ENCODE results near the gene PEX26.
"Not testable (repeated sequence)": the region's sequence is repeated elsewhere in the genome, so short reads cannot be mapped to it uniquely, and the experiment has no call there.

PEX26 gene

DNA sequence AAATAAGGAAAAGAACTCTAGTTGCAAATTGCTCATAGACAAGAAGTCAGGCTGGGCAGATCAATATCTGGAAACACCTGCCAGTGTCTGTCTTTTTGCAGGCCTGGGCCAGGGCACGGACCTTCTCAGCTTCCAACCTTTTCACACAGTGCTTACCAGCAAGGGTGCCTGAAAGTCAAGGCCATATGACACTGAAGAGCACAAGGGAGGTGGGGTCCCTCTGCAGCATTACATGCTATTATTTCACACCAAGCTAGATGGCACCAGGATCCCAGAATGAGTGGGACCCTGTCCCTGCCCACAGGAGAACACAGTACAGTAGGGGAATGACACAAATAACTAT is 5.9 kb upstream of the PEX26 start:
- DNase-seq = no peak

DNA sequence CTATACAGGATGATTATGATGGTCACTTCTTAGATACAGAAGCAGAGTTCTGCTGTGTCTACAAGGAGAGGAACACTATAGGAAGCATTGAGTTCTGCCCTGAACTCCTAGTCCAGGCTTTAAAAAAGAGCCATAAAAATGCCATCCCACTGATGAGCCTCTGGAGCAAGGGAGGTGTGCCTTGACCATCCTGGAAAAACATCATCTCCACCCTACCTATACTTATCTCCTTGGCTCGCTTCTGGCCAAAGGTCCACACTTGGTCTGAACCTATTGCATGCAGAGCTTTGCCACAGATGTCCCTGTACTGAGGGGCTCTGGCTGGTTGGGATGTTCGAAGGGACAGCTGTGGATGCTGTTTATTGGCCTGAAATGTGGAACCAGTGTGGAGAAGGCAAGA is 4.3 kb upstream of the PEX26 start:
- no peak for DNase-seq

DNA sequence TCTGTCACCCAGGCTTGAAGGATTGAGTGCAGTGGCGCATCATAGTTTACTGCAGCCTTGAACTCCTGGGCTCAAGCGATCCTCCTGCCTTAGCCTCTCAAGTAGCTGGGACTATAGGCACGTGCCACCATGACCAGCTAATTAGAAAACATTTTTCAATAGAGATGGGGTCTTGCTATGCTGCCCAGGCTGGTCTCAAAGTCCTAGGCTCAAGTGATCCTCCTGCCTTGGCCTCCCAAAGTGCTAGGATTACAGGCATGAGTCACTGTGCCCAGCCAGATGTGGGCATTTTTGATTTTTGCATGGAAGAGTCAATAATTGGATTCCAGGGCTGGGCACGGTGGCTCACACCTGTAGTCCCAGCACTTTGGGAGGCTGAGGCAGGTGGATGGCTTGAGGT is 3.9 kb upstream of the PEX26 start:
- not testable (repeated sequence) for DNase-seq

DNA sequence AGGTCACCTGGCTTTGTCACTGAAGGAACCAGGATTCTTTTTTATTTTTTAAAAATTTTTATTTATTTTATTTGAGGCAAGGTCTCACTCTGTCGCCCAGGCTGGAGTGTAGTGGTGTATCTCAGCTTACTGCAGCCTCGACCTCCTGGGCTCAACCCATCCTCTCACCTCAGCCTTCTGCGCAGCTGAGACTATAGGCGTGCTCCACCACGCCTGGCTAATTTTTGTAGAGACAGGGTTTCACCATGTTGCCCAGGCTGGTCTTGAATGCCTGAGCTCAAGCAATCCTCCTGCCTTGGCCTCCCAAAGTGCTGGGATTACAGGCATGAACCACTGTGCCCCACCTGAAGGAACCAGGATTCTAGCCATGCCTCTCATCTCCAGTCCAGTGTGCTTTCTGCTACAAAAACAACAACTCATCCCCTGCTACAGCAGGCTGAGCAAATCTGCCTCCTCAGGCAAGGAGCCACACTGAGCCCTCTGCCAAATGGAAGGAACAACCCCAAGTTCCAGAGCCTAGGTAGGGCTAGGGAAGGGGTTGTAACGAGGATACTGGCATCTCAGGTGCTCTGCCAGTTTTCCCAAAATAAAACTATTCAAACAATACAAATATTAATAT is 2.6 kb upstream of the PEX26 start:
- DNase-seq = no peak

DNA sequence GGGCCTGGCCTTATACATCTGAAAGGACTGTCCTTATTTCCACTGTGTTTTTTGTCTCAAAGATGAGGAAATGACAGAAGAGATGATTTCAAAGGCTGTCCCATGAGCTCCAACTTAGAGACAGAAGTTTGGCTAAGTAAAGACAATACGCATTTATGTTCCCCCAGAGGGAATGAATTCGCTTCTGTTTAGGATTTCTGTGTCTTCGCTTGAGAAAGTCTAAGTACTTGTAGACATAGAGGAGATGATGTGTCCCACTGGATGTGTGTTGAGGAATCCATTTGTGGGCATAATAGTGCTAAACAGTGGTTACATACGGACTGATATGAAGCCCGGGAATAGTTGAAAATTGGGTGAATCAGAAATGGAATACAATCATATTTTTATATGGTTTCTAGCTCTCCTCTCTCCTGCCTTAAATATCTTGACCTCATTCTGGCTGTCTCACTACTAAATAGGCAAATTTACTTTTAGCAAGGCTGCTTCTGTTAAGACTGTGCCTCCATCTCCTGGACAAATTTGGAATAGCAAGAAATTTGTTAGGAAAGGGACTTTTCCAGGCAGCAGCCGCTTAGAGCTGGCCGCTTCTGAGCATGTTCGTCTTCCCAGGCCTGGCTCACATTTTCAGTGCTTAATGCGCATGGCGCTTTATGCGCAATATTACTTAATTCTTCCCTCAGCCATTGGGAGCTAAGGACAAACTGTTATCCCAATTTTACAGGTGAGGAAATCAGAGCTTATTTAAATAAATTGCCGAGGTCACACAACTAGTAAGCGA is 1.9 kb upstream of the PEX26 start:
- peak; percentile 63 for DNase-seq

DNA sequence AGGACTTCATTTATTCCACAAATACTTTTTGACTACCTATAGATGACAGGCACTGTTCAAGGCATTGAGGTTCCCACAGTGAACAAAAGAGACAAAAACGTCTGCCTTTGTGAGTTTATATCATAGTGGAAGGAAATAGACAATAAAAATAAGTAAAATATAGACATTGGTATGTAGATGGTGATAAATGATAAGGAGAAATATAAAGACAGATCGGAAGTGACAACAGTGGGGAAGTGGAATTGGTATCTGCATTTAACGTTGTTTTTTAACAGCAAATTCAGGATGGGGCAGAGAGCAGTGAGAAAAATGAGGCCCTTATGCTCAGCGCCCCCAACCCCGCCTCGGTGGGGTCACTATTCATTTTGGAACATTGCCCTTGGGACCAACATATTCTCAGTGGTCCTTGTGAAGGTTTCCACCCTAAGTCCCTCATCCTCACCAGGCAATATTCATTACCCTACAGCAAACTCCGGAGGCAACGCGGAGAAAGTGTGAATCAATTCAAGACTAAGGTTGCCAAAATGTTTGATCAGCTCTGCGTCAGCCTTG is 627 bp upstream of the PEX26 start:
- no peak for DNase-seq

DNA sequence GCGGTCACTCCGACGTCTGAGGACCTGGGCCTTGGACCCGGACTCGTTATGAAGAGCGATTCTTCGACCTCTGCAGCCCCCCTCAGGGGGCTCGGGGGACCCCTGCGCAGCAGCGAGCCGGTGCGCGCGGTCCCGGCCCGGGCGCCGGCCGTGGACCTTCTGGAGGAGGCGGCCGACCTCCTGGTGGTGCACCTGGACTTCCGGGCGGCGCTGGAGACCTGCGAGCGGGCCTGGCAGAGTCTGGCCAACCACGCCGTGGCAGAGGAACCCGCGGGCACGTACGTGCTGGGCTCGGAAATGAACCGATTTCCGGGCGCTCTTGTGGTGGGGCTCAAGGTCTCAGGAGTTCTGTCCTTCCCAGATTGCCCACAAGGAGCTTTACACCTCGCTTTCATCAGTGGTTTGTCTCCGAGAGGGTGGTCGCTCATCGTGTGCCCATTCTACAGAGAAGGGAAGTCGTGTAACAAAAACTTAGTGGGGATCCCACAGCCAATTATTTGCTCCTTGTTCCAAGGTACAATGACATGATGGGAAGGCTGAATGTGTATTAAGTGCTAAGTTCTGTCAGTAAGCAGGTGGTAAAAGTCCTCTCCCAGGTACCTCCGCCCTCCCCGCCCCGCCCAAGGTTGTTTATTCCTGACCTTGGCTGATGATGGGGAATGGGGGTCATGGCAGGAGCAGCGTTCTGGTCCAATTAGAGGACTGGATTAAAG is 695 bp downstream of the PEX26 start:
- DNase-seq = no peak

DNA sequence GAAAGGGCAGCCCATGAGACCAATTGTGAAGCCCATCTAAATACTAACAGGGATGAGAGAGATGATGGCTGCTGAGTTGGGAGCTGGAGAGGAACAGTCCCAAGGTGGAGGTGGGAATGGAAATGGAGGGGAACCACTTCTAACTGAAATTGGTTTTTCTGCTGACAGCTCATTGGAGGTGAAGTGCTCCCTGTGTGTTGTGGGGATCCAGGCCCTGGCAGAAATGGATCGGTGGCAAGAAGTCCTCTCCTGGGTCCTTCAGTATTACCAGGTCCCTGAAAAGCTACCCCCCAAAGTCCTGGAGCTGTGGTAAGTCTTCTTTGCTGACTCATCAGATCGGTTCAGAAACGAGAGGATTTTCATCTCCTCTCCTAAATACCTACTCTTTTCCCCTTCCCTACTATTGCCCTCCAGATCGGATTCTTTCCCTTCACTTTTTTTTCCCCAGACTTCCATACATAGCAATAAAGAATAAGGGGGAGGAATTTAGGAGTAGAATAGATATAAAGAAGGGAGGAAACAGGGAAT is 2.0 kb downstream of the PEX26 start:
- no peak for DNase-seq

DNA sequence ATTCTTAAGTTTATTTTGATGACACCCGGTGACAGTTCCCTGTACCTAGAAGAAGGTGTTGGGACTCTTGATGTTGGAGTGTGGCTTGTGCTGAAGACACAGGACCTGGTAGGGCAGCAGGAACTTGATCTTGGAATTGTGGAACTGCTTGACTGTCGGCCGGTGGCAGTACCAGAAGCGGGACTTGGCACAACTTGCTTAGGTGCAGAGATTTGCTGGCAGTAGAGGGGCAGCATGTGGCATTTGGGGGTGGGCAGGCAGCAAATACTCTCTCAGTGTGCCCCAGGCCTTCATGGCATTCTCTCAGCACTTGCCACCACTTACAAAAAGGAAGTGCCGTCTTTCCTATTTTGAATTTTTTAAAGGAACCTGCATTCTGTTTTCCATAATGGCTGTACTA is 3.6 kb downstream of the PEX26 start:
- no peak for DNase-seq

DNA sequence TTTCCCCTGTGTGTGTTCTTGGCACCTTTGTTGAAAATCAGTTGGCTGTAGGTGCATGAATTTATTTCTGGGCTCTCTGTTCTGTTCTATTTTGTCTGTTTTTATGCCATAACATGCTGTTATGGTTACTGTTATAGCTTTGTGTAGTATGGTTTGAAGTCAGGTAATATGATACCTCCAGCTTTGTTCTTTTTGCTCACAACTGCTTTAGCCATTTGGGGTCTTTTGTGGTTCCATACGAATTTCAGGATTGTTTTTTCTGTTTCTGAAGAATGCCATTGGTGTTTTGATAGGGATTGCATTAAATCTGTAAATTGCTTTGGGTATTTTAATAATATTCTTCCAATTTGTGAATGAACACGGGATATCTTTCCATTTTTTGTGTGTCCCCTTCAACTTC is 4.7 kb downstream of the PEX26 start:
- DNase-seq = no peak

DNA sequence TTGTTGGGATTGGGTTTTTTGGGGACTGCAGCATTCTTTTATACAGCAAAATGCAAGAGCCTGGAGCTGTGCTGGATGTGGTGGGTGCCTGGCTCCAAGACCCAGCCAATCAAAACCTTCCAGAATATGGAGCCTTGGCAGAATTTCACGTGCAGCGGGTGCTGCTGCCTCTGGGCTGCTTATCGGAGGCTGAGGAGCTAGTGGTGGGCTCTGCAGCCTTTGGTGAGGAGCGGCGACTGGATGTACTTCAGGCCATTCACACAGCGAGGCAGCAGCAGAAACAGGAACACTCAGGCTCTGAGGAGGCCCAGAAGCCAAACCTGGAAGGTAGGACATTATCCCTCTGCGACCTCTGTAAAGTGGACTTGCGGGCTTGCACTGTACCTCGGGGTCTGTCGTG is 5.6 kb downstream of the PEX26 start:
- no peak for DNase-seq

DNA sequence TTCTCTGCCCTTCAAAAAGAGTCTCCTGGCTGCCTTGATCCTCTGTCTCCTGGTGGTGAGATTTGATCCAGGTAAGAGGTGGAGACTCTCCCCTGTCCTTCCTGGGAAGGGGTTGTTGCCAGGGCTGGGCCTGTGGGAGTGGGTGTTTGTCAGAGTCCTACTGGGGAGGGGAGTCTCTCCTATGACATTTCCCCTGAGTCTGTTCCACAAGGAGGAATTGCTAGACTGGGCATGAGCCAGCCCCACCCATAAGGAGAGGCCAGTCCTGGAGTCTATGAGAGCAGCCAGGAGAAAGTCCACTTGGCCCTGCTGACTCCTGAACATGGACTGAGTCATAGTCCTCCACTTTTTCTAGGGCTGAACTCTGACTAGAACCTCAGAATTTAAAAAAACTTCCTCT is 7.4 kb downstream of the PEX26 start:
- DNase-seq = no peak

DNA sequence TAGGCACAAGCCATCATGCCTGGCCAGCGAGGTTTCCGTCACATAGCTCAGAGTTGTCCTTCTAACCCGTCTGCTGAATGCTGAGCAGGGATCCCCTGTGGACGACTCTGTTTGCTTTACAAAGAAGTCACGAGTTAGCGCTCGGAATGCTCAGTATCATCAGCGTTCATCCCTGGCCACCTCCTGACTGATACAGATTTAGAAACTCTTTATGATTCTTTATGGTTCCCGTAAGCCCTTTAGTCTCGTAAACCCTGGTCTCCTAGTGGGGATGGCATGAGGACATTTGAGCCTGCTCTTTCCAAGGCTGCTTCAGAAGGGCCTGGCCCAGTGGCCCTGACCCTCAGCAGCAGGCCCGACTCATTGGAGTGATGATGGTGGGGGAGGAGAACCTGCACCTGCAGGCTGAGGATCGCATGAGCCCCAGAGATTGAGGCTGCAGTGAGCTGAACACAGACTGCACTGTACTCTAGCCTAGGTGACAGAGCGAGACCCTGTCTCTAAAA is 9.6 kb downstream of the PEX26 start:
- no peak for DNase-seq

DNA sequence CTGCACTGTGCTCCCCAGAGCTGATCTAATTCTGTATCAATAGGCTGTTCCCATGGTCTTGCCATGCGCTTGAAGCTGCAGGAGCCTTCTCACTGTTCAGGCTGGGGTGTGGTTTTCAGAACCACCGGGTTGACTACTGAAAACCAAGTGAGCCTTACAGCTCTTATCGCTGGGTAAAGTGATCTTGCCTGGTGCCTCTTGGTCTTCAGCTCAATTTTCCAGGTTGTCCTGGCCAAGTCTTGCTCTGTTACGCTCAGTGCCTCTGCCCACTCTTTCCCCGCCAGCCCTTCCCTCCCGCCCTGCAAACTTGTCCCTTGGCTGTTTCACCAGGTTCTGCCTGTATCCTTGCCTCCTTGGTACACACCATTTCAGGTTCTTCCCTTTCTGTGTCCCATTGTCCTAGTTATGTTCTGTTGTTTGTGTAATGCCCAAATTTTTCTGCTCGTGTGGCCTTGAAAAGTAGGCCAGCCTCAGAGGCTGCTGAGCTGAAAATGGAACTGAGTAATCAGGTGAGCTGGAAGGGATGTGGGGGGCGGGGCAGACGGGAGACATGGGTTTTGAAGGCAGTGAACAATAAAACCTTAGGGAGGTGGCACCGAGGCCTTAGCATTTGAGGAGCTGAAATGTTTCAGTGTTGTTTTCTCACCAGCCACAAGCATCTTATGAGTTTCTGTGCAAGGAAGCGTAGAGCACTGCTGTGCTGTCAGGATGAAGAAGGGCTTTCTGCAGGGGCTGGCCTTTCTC is 11.2 kb downstream of the PEX26 start:
- no peak for DNase-seq

DNA sequence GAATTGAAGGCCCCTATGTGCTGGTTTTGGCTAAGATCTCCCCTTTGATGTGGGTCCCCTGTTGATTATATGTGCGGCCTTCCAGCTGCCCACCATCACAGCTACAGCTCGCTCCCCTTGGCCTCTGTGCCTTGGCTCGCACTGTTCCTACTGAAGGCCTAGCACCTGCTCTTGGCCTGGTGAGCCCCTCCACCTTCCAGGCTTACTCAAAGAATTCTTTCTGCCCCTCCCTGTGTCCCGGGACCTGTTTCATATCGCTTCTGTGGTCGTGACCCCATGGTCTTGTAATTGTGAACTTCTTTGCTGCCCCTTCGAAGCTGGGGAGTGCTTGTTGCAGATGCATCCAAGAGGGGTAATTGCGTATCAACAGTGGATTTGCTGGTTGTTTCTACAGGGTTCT is 12.5 kb downstream of the PEX26 start:
- no peak for DNase-seq

DNA sequence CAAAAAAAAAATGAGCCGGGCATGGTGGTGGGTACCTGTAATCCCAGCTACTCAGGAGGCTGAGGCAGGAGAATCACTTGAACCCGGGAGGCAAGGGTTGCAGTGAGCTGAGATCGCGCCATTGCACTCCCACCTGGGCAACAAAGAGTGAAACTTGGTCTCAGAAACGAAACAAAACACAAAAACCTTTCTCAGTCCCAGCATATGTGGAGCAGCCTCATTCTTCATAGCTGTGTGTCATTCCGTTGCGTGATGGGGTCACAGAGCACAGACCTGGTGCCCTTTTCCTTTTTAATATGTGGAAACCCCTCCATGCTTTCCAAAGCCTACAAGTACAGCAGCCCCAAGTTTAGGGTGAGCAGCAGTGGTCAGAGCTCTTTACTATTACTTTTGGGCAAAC is 13.7 kb downstream of the PEX26 start:
- no peak for DNase-seq

DNA sequence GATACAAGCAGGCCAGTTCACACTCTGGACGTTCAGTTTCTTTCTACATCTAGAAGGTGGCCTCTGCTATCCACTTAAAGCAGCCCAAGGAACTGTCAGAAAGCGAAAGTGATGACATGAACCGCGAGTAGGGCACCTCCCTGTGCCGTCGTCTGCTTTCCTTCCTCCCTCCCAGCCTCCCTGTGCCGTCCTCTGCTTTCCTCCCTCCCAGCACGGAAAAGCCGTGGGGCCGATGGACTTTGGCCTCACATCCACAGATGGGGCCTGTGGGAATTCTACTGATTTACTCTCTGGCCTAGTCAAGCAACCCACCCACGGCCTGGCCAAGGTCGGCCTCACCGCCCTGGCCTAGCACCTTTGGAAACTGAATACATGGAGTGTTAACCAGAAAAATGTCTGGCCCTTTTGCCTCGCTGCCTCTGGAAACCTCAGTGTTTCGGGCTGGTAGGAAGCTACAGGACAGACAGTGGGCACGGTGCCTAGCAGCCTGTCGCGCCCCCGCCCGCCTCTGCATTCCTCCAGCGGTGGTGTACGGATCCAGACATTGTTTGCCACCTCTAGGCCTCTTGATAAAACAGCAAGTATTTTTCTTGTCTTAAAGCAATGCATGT is 14.2 kb downstream of the PEX26 start:
- peak; percentile 52 for DNase-seq

DNA sequence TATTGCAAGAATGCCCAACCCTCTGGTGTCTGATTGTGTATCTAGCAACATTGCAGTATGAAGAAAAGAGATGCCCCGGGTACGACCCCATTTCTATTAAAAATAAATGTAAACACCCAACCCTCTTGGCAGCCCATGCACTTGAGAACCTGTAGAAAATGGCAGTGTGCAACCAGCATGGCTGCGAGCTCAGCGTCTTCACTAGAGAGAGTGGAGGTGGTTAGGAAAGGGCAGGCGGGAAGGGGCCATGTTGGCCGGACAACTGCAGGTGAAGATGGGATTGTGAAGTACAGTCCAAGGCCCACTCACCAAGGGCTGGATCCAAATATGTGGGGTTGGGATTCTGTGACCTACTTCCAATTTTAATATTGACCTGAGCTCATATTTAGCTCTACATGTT is 15.9 kb downstream of the PEX26 start:
- DNase-seq = no peak

DNA sequence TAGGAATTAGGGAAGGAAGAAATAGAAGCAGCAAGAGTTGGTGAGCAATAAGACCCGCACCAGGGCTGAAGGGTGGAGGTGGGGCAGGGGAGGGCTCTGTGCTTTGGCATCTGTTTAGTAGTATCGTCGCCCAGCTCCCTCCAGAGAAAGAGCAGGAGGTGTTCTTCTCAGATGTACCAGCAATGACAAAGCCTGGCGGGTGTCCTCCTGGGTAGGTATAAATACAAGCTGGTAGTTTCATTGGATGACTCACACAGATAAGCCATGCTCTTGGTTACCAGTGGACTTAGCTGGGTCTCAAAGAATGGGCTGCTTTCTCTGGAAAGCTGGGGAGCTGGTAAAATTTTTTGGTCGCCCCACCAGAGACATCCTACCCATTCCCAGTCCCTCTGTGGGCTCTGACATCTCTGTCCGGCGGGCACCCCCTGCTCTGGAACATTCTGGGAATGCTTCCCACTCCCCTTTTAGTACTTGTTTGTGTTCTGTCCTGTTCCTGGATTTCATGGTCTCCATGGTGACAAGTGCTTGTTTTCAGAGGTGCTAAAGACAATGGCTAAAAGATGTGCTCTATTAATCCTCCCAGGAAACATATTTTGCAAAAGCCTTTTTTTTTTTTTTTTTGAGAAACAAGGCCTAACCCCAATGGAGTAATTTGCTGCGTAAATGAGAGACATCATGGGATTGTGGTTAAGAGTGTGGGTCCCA is 17.5 kb downstream of the PEX26 start:
- no peak for DNase-seq

DNA sequence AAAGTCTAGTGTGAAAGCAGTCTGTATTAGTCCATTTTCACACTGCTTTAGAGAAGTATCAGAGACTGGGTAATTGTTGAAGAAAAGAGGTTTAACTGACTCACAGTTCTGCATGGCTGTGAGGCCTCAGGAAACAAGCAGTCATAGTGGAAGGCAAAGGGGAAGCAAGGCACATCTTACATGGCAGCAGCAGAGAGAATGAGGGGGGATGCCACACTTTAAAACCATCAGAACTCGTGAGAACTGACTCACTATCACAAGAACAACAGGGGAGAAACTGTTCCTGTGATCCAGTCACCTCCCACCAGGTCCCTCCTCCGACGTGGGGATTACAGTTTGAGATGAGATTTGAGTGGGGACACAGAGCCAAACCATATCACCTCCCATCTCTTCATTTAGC is 19.0 kb downstream of the PEX26 start:
- no peak for DNase-seq

DNA sequence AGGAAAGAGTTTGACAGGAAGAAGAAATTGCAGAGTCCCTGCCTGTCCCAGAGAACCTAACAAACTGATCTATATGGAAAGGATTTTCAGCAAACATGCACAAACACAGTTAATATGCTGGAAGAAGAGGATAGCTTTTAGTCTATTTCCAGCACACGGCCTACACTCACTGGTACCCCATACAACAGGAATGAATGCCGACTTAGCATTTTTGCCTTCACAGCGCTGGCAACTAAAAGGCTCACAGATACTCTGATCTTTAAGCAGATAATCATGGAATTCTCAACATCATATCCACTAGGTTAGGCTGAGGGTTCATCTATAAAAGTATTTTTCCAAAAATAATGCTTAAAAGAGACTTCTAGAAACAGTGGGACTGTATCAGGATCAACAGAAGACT is 23.0 kb downstream of the PEX26 start:
- no peak for DNase-seq

DNA sequence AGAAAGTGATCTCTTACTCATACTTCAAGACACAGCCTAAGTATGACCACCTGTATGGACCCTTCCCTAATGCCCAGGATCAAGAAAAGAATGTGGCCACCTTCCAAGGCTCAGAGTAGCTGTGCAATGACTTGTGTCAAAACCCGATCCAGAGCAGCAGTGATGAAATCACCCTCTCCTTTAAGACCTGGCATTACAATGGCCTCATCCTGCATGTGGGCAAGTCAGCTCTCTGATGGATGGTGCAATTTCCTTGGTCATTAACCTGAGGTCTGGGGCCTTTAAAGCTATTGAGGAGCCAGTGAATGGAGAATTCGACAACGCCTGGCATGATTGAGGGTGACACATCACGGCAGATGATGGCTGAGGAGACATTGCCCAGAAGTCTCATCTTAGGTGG is 23.7 kb downstream of the PEX26 start:
- no peak for DNase-seq
